H1 (cell line): ENCODE measurements around the gene ZNRF3. TPM values are rescaled to one million over a fixed set of nuclear protein-coding genes. Genes with fewer than 3 reads are reported as not detected.

Experiments
- EGR1 ChIP-seq: IDR thresholded peaks from 2 replicates; pipeline ENCODE4 v1.6.1; 2011; ENCODE audit warnings: low read depth, low read length, borderline replicate concordance
- EZH2 ChIP-seq: fragments of 200-600 bp; sonication (generic); IDR thresholded peaks from 2 replicates; pipeline ENCODE4 v1.7.1; 2012; ENCODE audit warnings: low read depth, mild to moderate bottlenecking, moderate library complexity, low read length, inconsistent platforms; ENCODE audit not compliant: severe bottlenecking
- KDM1A ChIP-seq: fragments of 200-600, 300-600 bp; sonication (generic); IDR thresholded peaks from 2 replicates; pipeline ENCODE4 v1.7.1; 2016; ENCODE audit warnings: mild to moderate bottlenecking, low read length, borderline replicate concordance
- MAFK ChIP-seq: IDR thresholded peaks from 2 replicates; pipeline ENCODE4 v1.6.1; 2012; ENCODE audit warnings: low read depth, mild to moderate bottlenecking, improper control_type of control experiment, low read length
- POU5F1 ChIP-seq: IDR thresholded peaks from 2 replicates; pipeline ENCODE4 v1.6.1; 2011; ENCODE audit warnings: low read depth, mild to moderate bottlenecking, low read length, moderate library complexity
- RNF2 ChIP-seq: fragments of 200-900, 300-1000 bp; sonication (generic); IDR thresholded peaks from 2 replicates; pipeline ENCODE4 v1.7.1; 2016; ENCODE audit warnings: borderline replicate concordance, low read depth, mild to moderate bottlenecking, antibody characterized with exemption, low read length; ENCODE audit not compliant: poor library complexity, severe bottlenecking; ENCODE audit errors: missing control alignments
- SIN3A ChIP-seq, 2 experiments: IDR thresholded peaks in 1 of 2; conservative IDR thresholded peaks in 1 of 2; 2 replicates each; pipeline ENCODE4 v1.6.1; 2011 to 2012; ENCODE audit warnings: low read length in 2 of 2, improper control_type of control experiment in 1 of 2, low read depth in 1 of 2, mild to moderate bottlenecking in 1 of 2
- SUZ12 ChIP-seq: fragments of 200-600 bp; sonication (generic); IDR thresholded peaks from 2 replicates; pipeline ENCODE4 v1.6.1; 2012; ENCODE audit warnings: mild to moderate bottlenecking, inconsistent platforms, low read length, moderate library complexity, mixed read lengths
- polyA plus RNA-seq, 7 experiments: library from polyadenylated mRNA; depleted of rRNA in 3 of 7; stranded (reverse) in 5 of 7; unstranded in 2 of 7; fragments of >200 nt in 5 of 7; fragments of 200-250 nt in 2 of 7; gene quantifications; 1 replicate in 5 of 7; 2 replicates in 1 of 7; 4 replicates in 1 of 7; pipeline versions ENCODE4 v1.2.1 to v1.2.3, GENCODE V29; 2011 to 2013; ENCODE audit warnings: missing spikeins in 2 of 7, mixed read lengths in 2 of 7
- total RNA-seq: library from RNA; stranded (reverse); fragmentation: NEBNext Ultra II Directional; extraction: Animal tissue kit (Norgen Biotek cat#: 25700); gene quantifications from 2 replicates; pipeline ENCODE4 v1.2.1, GENCODE V29; 2021
- TF ChIP-seq, protein P1 (sequence below): fragments of 300-600 bp; sonication (generic); IDR thresholded peaks from 2 replicates; pipeline ENCODE4 v1.7.1; 2012; ENCODE audit warnings: low read length, moderate library complexity, mild to moderate bottlenecking, inconsistent platforms; ENCODE audit not compliant: insufficient replicate concordance
- TF ChIP-seq, protein P2 (sequence below): IDR thresholded peaks from 2 replicates; pipeline ENCODE4 v1.6.1; 2011; ENCODE audit warnings: low read length, improper control_type of control experiment

ZNRF3 gene
- total and polyA plus RNA-seq, 2 of the 8 experiments (the other 6 are each of a cell fraction or from before 2014, with no cell fraction given) = 14.1 to 21.7 TPM

DNA sequence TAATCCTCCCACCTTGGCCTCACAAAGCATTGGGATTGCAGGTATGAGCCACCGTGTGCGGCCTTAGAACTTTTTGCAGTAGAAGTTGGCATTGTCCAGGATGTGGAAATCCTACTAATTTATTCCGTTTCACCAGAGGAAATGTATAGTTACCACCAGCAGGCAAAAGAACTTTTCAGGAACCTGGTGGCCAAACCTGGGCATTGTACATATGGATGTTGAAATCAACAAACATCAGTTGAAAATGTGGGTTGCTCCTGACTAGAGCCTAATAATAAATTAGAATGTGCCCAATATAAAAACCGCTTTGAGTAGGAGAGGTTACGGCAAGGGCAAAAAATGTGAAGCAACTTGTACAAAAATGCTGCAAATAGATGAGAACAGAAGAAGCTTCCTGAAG, 42.3 kb upstream of the ZNRF3 start (continued):
- TF ChIP-seq, protein P1, sequence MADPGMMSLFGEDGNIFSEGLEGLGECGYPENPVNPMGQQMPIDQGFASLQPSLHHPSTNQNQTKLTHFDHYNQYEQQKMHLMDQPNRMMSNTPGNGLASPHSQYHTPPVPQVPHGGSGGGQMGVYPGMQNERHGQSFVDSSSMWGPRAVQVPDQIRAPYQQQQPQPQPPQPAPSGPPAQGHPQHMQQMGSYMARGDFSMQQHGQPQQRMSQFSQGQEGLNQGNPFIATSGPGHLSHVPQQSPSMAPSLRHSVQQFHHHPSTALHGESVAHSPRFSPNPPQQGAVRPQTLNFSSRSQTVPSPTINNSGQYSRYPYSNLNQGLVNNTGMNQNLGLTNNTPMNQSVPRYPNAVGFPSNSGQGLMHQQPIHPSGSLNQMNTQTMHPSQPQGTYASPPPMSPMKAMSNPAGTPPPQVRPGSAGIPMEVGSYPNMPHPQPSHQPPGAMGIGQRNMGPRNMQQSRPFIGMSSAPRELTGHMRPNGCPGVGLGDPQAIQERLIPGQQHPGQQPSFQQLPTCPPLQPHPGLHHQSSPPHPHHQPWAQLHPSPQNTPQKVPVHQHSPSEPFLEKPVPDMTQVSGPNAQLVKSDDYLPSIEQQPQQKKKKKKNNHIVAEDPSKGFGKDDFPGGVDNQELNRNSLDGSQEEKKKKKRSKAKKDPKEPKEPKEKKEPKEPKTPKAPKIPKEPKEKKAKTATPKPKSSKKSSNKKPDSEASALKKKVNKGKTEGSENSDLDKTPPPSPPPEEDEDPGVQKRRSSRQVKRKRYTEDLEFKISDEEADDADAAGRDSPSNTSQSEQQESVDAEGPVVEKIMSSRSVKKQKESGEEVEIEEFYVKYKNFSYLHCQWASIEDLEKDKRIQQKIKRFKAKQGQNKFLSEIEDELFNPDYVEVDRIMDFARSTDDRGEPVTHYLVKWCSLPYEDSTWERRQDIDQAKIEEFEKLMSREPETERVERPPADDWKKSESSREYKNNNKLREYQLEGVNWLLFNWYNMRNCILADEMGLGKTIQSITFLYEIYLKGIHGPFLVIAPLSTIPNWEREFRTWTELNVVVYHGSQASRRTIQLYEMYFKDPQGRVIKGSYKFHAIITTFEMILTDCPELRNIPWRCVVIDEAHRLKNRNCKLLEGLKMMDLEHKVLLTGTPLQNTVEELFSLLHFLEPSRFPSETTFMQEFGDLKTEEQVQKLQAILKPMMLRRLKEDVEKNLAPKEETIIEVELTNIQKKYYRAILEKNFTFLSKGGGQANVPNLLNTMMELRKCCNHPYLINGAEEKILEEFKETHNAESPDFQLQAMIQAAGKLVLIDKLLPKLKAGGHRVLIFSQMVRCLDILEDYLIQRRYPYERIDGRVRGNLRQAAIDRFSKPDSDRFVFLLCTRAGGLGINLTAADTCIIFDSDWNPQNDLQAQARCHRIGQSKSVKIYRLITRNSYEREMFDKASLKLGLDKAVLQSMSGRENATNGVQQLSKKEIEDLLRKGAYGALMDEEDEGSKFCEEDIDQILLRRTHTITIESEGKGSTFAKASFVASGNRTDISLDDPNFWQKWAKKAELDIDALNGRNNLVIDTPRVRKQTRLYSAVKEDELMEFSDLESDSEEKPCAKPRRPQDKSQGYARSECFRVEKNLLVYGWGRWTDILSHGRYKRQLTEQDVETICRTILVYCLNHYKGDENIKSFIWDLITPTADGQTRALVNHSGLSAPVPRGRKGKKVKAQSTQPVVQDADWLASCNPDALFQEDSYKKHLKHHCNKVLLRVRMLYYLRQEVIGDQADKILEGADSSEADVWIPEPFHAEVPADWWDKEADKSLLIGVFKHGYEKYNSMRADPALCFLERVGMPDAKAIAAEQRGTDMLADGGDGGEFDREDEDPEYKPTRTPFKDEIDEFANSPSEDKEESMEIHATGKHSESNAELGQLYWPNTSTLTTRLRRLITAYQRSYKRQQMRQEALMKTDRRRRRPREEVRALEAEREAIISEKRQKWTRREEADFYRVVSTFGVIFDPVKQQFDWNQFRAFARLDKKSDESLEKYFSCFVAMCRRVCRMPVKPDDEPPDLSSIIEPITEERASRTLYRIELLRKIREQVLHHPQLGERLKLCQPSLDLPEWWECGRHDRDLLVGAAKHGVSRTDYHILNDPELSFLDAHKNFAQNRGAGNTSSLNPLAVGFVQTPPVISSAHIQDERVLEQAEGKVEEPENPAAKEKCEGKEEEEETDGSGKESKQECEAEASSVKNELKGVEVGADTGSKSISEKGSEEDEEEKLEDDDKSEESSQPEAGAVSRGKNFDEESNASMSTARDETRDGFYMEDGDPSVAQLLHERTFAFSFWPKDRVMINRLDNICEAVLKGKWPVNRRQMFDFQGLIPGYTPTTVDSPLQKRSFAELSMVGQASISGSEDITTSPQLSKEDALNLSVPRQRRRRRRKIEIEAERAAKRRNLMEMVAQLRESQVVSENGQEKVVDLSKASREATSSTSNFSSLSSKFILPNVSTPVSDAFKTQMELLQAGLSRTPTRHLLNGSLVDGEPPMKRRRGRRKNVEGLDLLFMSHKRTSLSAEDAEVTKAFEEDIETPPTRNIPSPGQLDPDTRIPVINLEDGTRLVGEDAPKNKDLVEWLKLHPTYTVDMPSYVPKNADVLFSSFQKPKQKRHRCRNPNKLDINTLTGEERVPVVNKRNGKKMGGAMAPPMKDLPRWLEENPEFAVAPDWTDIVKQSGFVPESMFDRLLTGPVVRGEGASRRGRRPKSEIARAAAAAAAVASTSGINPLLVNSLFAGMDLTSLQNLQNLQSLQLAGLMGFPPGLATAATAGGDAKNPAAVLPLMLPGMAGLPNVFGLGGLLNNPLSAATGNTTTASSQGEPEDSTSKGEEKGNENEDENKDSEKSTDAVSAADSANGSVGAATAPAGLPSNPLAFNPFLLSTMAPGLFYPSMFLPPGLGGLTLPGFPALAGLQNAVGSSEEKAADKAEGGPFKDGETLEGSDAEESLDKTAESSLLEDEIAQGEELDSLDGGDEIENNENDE = no peak
- no peak for TF ChIP-seq EGR1
- TF ChIP-seq SIN3A (conservative IDR thresholded peaks at IDR 0.05 in 1 of 2, IDR thresholded peaks at IDR 0.05 in 1 of 2; ENCODE audit: low read depth in 1 of 2, low read length in 2 of 2) = no peak
- no peak for TF ChIP-seq RNF2
- TF ChIP-seq, protein P2, sequence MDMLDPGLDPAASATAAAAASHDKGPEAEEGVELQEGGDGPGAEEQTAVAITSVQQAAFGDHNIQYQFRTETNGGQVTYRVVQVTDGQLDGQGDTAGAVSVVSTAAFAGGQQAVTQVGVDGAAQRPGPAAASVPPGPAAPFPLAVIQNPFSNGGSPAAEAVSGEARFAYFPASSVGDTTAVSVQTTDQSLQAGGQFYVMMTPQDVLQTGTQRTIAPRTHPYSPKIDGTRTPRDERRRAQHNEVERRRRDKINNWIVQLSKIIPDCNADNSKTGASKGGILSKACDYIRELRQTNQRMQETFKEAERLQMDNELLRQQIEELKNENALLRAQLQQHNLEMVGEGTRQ = no peak
- no peak for TF ChIP-seq EZH2
- TF ChIP-seq SUZ12 = no peak
- no peak for TF ChIP-seq KDM1A
- no peak for TF ChIP-seq MAFK
- no peak for TF ChIP-seq POU5F1
